Activated naive CD4-positive, alpha-beta T cell treated with Interleukin-2 at 50 U/mL for 16 hours (primary cell): ENCODE measurements around the gene DDX1.

Experiments
- DNase-seq: peaks from one replicate; pipeline ENCODE4 v3.0.0-alpha.2; 2020

The DDX1 gene

GRCh38 chr2:15665067-15665942 lies 73.6 kb downstream of the DDX1 start:
- DNase-seq = no peak

- DNase-seq = no peak
These were observed 74.3 kb downstream of the DDX1 start for GRCh38 chr2:15665943-15666460.

- DNase-seq = no peak
These were observed 75.5 kb downstream of the DDX1 start for GRCh38 chr2:15666861-15667808.

GRCh38 chr2:15667809-15668556 lies 76.3 kb downstream of the DDX1 start:
- no peak for DNase-seq

GRCh38 chr2:15668611-15669305 lies 77.1 kb downstream of the DDX1 start:
- no peak for DNase-seq

GRCh38 chr2:15669375-15669910 lies 77.8 kb downstream of the DDX1 start:
- no peak for DNase-seq

GRCh38 chr2:15670469-15670868 lies 78.8 kb downstream of the DDX1 start:
- DNase-seq = no peak

GRCh38 chr2:15670981-15671380 lies 79.3 kb downstream of the DDX1 start:
- no peak for DNase-seq

- no peak for DNase-seq
These were observed 79.7 kb downstream of the DDX1 start for GRCh38 chr2:15671409-15671808.

- no peak for DNase-seq
These were observed 80.5 kb downstream of the DDX1 start for GRCh38 chr2:15671842-15672815.

GRCh38 chr2:15672961-15673918 lies 81.6 kb downstream of the DDX1 start:
- DNase-seq = no peak

- DNase-seq = no peak
These were observed 82.4 kb downstream of the DDX1 start for GRCh38 chr2:15673919-15674636.

GRCh38 chr2:15674637-15675455 lies 83.2 kb downstream of the DDX1 start:
- no peak for DNase-seq

GRCh38 chr2:15675456-15676195 lies 84.0 kb downstream of the DDX1 start:
- no peak for DNase-seq

GRCh38 chr2:15677141-15677843 lies 85.6 kb downstream of the DDX1 start:
- DNase-seq = no peak

- no peak for DNase-seq
These were observed 86.7 kb downstream of the DDX1 start for GRCh38 chr2:15678346-15678745.
